ENCODE data around the gene SMC1B.

DNA sequence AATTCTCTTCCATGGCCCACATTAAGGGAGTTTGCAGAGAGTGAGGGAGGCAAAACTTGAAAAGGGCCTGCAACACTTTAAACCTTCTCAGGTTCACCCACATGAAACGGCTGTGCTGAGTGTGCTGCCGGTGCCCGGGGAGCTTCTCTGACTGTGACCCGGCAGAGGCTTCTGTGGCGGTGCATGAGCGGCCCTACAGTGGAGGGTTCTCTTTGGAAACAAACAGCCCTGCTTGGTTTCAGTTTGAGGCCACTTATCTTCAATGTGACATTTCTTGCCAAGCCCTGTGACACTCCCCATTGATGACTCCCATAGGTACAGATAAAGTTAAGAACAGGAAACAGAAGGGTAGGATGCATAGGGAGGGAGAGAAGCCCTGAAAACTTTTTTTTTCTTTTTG, 71.9 kb downstream of the SMC1B start:
- TF ChIP-seq, protein P1, sequence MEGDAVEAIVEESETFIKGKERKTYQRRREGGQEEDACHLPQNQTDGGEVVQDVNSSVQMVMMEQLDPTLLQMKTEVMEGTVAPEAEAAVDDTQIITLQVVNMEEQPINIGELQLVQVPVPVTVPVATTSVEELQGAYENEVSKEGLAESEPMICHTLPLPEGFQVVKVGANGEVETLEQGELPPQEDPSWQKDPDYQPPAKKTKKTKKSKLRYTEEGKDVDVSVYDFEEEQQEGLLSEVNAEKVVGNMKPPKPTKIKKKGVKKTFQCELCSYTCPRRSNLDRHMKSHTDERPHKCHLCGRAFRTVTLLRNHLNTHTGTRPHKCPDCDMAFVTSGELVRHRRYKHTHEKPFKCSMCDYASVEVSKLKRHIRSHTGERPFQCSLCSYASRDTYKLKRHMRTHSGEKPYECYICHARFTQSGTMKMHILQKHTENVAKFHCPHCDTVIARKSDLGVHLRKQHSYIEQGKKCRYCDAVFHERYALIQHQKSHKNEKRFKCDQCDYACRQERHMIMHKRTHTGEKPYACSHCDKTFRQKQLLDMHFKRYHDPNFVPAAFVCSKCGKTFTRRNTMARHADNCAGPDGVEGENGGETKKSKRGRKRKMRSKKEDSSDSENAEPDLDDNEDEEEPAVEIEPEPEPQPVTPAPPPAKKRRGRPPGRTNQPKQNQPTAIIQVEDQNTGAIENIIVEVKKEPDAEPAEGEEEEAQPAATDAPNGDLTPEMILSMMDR (IDR thresholded peaks at IDR 0.05; ENCODE audit: low read depth, low read length, missing input control) = no peak
- TF ChIP-seq JUND (IDR thresholded peaks at IDR 0.05) (no peak), SP1 (IDR thresholded peaks at IDR 0.05) (no peak), RXRA (IDR thresholded peaks at IDR 0.05) (no peak), RAD21 (IDR thresholded peaks at IDR 0.05) (no peak)
- TF ChIP-seq, protein P2, sequence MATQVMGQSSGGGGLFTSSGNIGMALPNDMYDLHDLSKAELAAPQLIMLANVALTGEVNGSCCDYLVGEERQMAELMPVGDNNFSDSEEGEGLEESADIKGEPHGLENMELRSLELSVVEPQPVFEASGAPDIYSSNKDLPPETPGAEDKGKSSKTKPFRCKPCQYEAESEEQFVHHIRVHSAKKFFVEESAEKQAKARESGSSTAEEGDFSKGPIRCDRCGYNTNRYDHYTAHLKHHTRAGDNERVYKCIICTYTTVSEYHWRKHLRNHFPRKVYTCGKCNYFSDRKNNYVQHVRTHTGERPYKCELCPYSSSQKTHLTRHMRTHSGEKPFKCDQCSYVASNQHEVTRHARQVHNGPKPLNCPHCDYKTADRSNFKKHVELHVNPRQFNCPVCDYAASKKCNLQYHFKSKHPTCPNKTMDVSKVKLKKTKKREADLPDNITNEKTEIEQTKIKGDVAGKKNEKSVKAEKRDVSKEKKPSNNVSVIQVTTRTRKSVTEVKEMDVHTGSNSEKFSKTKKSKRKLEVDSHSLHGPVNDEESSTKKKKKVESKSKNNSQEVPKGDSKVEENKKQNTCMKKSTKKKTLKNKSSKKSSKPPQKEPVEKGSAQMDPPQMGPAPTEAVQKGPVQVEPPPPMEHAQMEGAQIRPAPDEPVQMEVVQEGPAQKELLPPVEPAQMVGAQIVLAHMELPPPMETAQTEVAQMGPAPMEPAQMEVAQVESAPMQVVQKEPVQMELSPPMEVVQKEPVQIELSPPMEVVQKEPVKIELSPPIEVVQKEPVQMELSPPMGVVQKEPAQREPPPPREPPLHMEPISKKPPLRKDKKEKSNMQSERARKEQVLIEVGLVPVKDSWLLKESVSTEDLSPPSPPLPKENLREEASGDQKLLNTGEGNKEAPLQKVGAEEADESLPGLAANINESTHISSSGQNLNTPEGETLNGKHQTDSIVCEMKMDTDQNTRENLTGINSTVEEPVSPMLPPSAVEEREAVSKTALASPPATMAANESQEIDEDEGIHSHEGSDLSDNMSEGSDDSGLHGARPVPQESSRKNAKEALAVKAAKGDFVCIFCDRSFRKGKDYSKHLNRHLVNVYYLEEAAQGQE (IDR thresholded peaks at IDR 0.05) = no peak
